Hematopoietic multipotent progenitor cell treated with erythropoietin and hydrocortisone succinate and interleukin-3 and kit ligand, for 6 days (in vitro differentiated cells): Measurements from ENCODE around the gene LBHD1.
"Not testable (repeated sequence)": the region's sequence is repeated elsewhere in the genome, so short reads cannot be mapped to it uniquely, and the experiment has no call there.

ENCODE experiments used
- DNase-seq: peaks from one replicate; pipeline ENCODE4 v3.0.0-alpha.2; 2015

Gene LBHD1

DNA sequence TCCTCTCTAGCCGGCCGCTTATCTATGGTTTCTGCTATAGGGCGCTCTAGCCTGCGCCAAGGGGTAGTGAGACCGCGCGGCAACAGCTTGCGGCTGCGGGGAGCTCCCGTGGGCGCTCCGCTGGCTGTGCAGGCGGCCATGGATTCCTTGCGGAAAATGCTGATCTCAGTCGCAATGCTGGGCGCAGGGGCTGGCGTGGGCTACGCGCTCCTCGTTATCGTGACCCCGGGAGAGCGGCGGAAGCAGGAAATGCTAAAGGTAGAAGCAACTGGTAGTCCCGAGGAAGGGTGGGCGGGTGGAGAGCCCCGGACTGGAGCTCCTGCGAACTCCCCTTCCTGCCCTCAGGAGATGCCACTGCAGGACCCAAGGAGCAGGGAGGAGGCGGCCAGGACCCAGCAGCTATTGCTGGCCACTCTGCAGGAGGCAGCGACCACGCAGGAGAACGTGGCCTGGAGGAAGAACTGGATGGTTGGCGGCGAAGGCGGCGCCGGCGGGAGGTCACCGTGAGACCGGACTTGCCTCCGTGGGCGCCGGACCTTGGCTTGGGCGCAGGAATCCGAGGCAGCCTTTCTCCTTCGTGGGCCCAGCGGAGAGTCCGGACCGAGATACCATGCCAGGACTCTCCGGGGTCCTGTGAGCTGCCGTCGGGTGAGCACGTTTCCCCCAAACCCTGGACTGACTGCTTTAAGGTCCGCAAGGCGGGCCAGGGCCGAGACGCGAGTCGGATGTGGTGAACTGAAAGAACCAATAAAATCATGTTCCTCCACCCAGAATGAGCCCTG is at the start of gene LBHD1, which contains the start of gene UQCC3:
Gene LBHD1, minus strand, starts transcription at position 660 of the 782 bp plus-strand sequence. CDS start 2,236 bp downstream, outside the sequence.
Gene UQCC3, plus strand, starts transcription at position 66 of the 782 bp plus-strand sequence. Its CDS starts 73 bp downstream, at position 139.
- peak; percentile 99 for DNase-seq

- no peak for DNase-seq
These were observed 47.4 kb upstream of the LBHD1 start for GRCh38 chr11:62719302-62719978.

- DNase-seq, result no peak
These were observed 44.7 kb upstream of the LBHD1 start for GRCh38 chr11:62716816-62717215.

GRCh38 chr11:62716206-62716605 is 44.1 kb upstream of the LBHD1 start:
- no peak for DNase-seq

GRCh38 chr11:62715150-62716130 is 43.4 kb upstream of the LBHD1 start:
- DNase-seq, result no peak

DNA sequence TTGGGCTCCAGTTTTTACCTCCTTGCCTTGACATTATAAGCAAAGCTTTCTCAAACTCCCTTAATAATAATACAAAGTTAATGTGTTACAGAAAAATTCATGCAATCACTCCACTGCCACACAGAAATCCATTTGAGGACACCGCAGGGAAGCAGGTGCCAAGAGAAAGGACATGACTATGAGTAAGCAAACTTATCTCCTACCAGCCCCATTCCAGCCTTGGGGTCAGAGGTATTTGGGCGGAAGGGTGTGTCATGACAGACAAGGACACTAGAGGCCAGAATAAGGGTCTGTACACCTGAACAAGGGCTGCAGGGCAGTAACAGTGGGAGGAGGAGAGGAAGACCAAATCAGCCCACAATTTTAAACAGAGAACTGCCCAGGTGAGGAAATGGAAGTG is 41.3 kb upstream of the LBHD1 start:
- no peak for DNase-seq

DNA sequence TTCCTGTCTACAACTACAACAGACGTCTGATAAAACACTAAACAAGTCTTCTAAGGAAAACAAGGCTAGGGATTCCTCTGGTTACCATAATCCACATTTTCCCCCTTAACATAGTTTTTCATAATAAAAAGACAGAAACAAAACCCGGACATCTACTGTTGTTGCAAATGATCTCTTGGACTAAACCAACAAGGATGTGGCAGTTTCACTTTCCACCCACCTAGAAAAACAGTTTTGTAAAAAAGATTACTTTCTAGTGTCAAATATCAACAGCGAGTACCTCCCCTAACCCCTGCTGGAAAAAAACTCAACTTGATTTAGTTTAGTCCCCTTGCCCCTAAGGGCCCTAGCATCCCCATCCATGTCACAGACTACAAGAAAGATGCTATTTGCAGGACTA is 40.8 kb upstream of the LBHD1 start:
- no peak for DNase-seq

GRCh38 chr11:62712276-62712812 is 40.3 kb upstream of the LBHD1 start:
- DNase-seq, result no peak

DNA sequence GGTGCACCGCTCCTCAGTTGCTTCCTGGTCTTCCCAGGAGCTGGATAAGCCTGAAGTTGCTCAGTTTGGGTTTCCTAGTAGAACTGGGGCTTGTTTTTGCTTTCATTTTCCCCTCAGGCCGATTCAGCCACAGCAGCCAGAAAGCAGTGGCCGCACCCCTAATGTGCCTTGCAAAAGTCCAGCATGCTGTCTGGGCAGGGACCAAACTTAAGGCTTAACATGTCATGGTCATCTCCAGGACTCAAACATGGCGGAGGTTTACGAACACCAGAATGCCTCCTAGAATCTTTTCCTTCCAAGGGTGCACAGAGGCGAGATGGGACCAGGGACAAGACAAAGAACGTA is 37.9 kb upstream of the LBHD1 start:
- peak; percentile 57 for DNase-seq

GRCh38 chr11:62709247-62710000 is 37.4 kb upstream of the LBHD1 start:
- DNase-seq, result peak; percentile 100

- DNase-seq, result peak; percentile 63
These were observed 36.7 kb upstream of the LBHD1 start for GRCh38 chr11:62708793-62709192.

DNA sequence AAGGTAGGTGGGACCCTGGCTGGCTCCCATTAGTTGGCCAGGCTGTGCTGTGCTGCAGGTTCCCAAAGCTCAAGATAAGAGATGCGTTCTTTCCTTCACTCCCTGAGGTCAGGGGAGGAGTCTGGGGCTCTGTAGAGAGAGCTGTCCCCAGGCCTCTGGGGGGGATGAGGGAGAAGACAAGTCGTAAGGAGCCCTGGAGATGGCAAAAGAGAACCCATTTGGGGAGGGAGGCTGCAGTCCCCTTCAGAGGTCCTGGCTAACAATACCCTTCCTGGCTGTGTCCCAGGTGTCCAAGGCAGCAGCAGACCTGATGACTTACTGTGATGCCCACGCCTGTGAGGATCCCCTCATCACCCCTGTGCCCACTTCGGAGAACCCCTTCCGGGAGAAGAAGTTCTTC is 36.3 kb upstream of the LBHD1 start:
- peak; percentile 72 for DNase-seq

DNA sequence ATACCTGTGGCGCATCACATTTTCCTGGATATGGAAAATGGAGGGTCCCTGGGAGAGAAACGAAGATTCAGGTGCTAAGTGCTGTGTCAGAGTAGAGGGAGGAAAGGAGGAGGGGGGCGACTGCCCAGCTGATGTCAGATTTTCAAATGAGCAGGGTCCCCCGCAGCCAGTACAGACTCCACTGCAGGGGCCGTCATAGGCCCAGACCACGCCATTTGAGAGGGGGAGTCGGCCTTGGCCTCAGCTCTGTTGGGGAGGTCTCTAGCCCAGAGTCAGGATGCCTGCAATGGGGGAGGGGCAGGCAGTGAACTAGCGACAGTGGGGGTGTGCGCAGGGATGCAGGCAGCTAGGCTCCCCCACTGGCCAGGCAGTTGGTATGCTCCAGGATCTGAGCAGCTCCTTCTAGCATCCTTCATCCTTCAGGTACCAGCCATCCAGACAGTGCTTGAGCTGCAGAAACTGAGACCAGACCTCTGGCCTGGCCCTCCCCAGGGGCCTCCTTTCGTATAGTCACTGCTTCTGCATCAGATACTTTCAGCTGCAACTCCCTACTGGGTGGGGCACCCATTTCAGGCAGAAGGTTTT is 35.3 kb upstream of the LBHD1 start, which contains the start of the genes BSCL2 and GNG3:
Gene BSCL2, minus strand, starts transcription at position 148 of the 585 bp plus-strand sequence. CDS start 229 bp downstream, outside the sequence.
Gene GNG3, plus strand, starts transcription at position 400 of the 585 bp plus-strand sequence. CDS start 620 bp downstream, outside the sequence.
- peak; percentile 24 for DNase-seq

GRCh38 chr11:62706850-62707247 is 34.8 kb upstream of the LBHD1 start:
- no peak for DNase-seq

- peak; percentile 98 for DNase-seq
These were observed 34.1 kb upstream of the LBHD1 start for GRCh38 chr11:62705880-62706849.

DNA sequence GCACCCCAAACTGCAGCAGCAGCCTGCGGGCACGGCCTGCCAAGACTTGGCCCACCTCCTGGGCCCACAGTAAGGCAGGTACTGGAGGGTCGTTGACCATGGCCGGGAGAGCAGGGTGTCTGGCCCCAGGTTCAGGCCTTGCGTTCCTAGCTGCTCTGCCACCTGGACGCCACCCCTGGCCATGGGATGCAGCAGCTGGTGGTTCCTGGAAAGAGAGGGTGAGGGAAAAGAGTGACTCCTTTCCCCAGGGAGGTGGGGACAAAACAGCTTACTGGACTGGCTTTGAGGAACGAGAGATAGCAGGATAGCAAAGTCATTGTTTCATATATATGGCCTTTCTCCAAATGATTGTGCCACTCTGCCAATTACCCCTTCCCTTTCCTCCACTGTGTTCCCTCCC is 33.3 kb upstream of the LBHD1 start:
- peak; percentile 63 for DNase-seq

- not testable (repeated sequence) for DNase-seq
These were observed 31.9 kb upstream of the LBHD1 start for GRCh38 chr11:62703921-62704320.

GRCh38 chr11:62702246-62702645 is 30.2 kb upstream of the LBHD1 start:
- no peak for DNase-seq

GRCh38 chr11:62694455-62695167 is 22.5 kb upstream of the LBHD1 start:
- peak; percentile 95 for DNase-seq
